Activated CD8-positive, alpha-beta T cell treated with anti-CD3 and anti-CD28 coated beads, Interleukin-2, amount 10 ng/mL, durations not matched to agents 7 days and 5 days (primary cell): Measurements from ENCODE around the gene MECR. TPM values are rescaled to one million over a fixed set of nuclear protein-coding genes. Genes with fewer than 3 reads are reported as not detected.

Experiments
- ATAC-seq: fragments of 150-1000 bp; cut with Tn5 transposase; one replicate; pipeline ENCODE4 v1.10.0; 2021; ENCODE audit warnings: moderate library complexity
- CTCF ChIA-PET: fragments of 350-600 bp; sonication (Branson Sonifier 250); formaldehyde crosslinking; loops from one replicate; lab custom pipeline; 2021; ENCODE audit warnings: antibody characterized with exemption; lab: Charles Lee
- POLR2A ChIA-PET: fragments of 350-600 bp; sonication (Branson Sonifier 250); formaldehyde crosslinking; loops from one replicate; lab custom pipeline; 2021; ENCODE audit warnings: antibody characterized with exemption; lab: Charles Lee
- DNase-seq: peaks from one replicate; pipeline ENCODE4 v3.0.0-alpha.2; 2020
- H3K27ac Mint-ChIP-seq: one replicate; pipeline ENCODE4 v1.8.0; 2021; ENCODE audit warnings: mild to moderate bottlenecking, mixed read lengths
- H3K27me3 Mint-ChIP-seq: one replicate; pipeline ENCODE4 v1.8.0; 2021; ENCODE audit warnings: low read depth, mixed read lengths
- H3K36me3 Mint-ChIP-seq: one replicate; pipeline ENCODE4 v1.8.0; 2021; ENCODE audit warnings: low read depth, mixed read lengths
- H3K4me1 Mint-ChIP-seq: one replicate; pipeline ENCODE4 v1.8.0; 2021; ENCODE audit warnings: low read depth, mixed read lengths
- H3K4me3 Mint-ChIP-seq: one replicate; pipeline ENCODE4 v1.8.0; 2021; ENCODE audit warnings: mild to moderate bottlenecking, mixed read lengths
- H3K9me3 Mint-ChIP-seq: one replicate; pipeline ENCODE4 v1.8.0; 2022; ENCODE audit warnings: mixed read lengths; ENCODE audit not compliant: insufficient read depth
- total RNA-seq, 2 experiments: library from RNA; stranded (reverse); gene quantifications; one replicate each; pipeline ENCODE4 v1.2.3, GENCODE V29; 2021

Gene MECR
- total RNA-seq, 2 experiments from 2014 or later = 23.5 to 26.4 TPM

DNA sequence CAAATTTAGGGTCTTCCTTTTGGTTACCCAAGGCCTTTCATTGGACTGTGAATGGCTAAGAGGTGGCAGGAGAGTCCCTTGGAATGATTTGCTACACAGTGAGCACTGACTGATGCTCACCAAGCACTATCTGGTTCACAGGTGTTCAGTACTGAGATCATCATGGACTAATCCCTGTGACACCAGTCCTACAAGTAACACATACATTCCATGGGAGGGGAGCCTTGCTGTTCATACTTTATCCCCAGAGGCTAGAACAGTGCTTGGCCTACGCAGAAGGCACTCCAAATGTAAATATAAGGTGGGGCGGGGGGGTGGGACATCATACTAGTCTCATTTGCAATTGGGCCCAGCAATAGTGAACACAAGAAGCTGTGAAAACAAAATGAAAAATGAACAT, 86.6 kb downstream of the MECR start:
- Mint-ChIP-seq H3K36me3 (peaks cover 50% of the 10 kb centered on the region), H3K9me3 (no peaks in the 10 kb centered on the region)
- CTCF ChIA-PET = no interaction called here

DNA sequence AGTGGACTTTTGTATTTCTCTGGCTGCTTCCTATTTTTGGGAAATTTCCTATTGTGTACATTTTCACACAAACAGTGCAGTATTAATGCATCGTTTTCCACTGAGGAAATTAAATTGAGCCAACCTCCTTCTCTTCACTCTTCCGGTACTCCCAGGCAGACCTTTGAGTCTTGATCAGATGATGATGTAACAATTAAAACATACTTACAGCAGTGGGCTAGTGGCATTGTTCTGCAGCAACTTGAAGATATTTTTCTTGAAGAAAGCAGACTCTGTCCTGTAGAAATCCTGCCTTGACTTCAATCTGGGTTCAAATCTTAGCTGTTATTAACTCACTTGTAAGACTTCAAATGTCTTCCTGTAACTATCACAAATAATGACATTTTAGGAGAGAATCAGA, 88.0 kb downstream of the MECR start:
- POLR2A ChIA-PET = interaction anchor here (0.5 kb wide), 1 partner anchor 64 kb away, joined by 3 read pairs; no protein-coding TSS in a partner anchor
- H3K27ac Mint-ChIP-seq = no peak overlapping the region

More for the DNA sequence above, 86.6 kb downstream of the MECR start:
- POLR2A ChIA-PET = no interaction called here
- no peak for DNase-seq
- Mint-ChIP-seq H3K27me3 (no peaks in the 10 kb centered on the region), H3K4me1 (no peaks in the 10 kb centered on the region), H3K27ac (no peak overlapping the region), H3K4me3 (no peak overlapping the region)
- no peak for ATAC-seq

More for the DNA sequence above, 88.0 kb downstream of the MECR start:
- Mint-ChIP-seq H3K27me3 (no peaks in the 10 kb centered on the region), H3K9me3 (no peaks in the 10 kb centered on the region), H3K36me3 (peaks cover 35% of the 10 kb centered on the region), H3K4me1 (no peaks in the 10 kb centered on the region), H3K4me3 (no peak overlapping the region)
- CTCF ChIA-PET = interaction anchor here (1.7 kb wide), 1 partner anchor 60 kb away, joined by 5 read pairs; no protein-coding TSS in a partner anchor
- DNase-seq = no peak
- ATAC-seq = no peak

Other genes starting within 250 kb of the MECR start
- not detected for gene TMEM200B, start 107.0 kb downstream of the MECR start, total RNA-seq
- gene SRSF4, start 49.0 kb downstream of the MECR start, total RNA-seq = 100 to 1,000 TPM; 122 to 124 TPM
- under 1 TPM in 1 of 2 experiments, not detected in 1; 0.13 TPM for gene PTPRU, start 5.6 kb upstream of the MECR start, total RNA-seq